Measurements from ENCODE around the gene RAD51B.

Gene RAD51B

GRCh38 chr14:68392393-68393141, 573.0 kb downstream of the RAD51B start:
- DNase-seq (ENCODE audit: low read depth) = no peak

- DNase-seq (ENCODE audit: low read depth) = no peak
These were observed 573.7 kb downstream of the RAD51B start for GRCh38 chr14:68393259-68393658.

DNA sequence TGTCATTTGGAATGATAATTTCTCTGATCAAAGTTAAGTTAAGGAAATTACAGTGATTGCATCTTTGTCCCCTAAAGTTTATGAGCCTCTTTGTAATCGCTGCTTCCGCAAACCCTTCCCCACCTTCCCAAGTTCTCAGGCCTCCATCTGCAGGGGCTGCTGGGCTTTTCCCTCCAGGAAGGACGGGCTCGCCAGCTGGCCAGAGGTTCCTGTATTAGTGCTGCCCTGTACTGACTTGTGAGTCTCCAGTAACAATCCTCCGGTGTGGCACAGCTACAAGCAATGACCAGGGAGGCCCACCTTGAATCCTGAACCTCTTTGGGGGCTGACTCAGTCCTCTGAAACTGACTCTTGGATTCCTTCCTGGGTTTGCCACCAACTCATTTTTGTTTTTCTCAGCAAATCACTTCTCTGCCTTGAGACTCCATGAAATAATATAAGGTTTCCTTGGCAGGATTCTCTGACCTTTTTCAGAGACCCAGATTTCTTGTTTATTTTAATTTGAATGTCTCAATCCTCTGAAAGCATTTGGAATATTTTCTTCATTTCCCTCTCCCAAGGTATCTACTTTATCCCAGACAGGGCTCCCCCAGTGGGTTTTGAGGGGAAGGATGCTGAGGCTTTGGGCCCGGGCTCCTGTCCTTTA, 574.7 kb downstream of the RAD51B start:
- no peak for DNase-seq (ENCODE audit: low read depth)

GRCh38 chr14:68394764-68395143, 575.2 kb downstream of the RAD51B start:
- DNase-seq (ENCODE audit: low read depth) = no peak

DNA sequence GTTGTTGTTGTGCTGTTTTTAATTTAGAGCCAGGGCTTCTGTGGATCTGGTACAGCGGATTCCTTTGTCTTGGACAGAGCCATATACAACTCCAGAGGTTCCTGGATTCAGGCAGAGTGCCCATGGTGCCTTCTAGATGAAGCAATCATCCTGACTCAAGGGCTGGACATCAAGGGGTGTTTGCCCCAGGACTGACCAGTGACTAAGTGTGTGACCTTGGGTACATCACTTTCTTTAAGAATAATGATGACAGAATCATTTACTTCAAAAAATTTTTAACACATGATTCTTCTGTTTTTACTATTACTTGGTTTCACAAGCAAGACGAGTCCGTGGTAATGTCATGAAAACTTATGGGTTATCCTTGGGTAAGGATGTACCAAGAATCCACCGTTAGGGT, 576.0 kb downstream of the RAD51B start:
- no peak for DNase-seq (ENCODE audit: low read depth)

GRCh38 chr14:68396461-68396860, 576.9 kb downstream of the RAD51B start:
- no peak for DNase-seq (ENCODE audit: low read depth)

DNA sequence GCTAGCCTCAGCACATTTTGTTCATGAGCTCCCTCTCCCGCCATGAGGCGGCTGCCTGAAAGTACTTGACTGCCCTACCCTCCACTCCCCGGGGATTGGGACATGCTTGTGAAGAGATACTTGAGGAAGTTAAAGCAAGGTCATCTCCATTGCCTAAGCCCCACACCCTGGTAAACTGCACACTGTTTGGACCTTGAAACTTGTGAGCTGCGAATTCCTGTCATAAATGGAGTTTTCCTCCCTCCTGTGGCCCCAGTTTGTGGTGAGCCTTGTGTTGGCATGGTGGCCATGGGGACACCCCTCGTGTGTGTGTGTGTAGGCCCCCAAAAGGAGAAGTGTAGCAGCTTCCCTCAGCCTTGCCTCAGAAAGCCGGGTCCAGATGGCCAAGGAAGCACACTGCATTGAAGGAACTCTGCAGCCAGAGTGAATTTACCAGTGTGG, 577.8 kb downstream of the RAD51B start:
- DNase-seq (ENCODE audit: low read depth) = no peak

GRCh38 chr14:68397822-68398221, 578.2 kb downstream of the RAD51B start:
- DNase-seq (ENCODE audit: low read depth) = no peak

GRCh38 chr14:68398370-68398769, 578.8 kb downstream of the RAD51B start:
- DNase-seq (ENCODE audit: low read depth) = no peak

GRCh38 chr14:68399971-68400370, 580.4 kb downstream of the RAD51B start:
- DNase-seq (ENCODE audit: low read depth) = no peak

DNA sequence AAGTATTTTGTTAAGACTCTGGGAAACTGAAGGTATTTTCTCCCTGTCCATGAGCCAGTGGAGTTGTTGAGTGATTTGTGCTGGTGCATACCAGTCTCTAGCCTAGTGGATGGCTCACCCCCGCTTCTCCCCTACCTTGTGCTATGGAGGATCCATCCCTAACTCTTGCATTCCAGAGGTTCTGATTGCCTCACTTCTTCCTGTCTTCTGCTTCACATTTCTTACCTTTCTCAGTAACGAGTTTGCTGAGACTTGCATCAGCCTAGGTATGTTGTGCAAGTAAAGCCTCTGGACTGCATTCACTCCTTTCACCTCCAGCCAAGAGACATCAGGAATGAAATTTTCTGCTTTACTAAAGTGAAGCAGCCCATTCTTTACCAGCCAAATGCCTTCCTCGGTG, 581.7 kb downstream of the RAD51B start:
- DNase-seq (ENCODE audit: low read depth) = no peak

DNA sequence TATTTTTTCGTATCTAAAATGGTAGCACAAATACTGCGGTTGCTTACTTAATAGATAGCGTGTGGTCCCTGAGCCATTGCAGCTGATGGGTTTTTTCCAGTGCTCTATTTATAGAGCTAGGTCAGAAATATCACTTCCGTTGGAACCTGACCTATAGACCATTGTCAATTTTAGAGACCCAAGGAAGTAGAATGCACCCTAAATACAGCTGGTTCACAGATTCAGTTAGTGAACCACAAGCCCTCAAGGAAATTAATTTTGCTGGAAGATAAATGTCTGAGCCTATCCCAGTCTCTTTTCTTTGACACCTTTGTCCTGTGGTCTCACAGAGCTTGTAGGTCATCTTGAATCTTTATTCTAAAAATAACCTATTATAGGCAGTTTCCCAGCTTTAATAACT, 582.3 kb downstream of the RAD51B start:
- DNase-seq (ENCODE audit: low read depth) = no peak

DNA sequence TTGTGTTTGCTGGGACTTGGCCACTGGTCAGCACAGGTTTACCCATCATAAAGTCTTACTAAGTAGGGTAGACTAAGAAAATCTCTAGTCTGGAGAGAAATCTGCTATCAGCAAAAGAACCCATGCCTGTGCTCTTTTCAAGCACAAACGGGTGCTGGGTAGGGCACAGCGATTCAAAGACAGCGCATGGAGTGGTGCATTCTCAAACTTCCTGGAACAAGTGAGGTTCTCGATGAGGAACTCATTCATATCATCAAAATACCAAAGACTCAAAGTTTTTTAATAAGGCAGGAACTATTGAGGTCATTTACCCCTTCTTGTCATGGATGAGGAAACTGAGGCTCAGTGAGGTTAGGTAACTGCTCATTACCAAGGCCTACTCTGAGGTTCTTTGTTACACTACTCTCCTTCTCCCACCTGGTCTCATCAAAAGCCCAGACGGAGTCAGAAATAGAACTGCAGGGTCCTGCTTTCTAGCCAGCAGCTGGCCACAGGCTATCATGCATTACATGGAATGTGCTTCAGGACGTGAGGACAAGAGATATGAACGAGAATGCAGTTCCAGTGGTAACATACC, 583.0 kb downstream of the RAD51B start:
- no peak for DNase-seq (ENCODE audit: low read depth)

DNA sequence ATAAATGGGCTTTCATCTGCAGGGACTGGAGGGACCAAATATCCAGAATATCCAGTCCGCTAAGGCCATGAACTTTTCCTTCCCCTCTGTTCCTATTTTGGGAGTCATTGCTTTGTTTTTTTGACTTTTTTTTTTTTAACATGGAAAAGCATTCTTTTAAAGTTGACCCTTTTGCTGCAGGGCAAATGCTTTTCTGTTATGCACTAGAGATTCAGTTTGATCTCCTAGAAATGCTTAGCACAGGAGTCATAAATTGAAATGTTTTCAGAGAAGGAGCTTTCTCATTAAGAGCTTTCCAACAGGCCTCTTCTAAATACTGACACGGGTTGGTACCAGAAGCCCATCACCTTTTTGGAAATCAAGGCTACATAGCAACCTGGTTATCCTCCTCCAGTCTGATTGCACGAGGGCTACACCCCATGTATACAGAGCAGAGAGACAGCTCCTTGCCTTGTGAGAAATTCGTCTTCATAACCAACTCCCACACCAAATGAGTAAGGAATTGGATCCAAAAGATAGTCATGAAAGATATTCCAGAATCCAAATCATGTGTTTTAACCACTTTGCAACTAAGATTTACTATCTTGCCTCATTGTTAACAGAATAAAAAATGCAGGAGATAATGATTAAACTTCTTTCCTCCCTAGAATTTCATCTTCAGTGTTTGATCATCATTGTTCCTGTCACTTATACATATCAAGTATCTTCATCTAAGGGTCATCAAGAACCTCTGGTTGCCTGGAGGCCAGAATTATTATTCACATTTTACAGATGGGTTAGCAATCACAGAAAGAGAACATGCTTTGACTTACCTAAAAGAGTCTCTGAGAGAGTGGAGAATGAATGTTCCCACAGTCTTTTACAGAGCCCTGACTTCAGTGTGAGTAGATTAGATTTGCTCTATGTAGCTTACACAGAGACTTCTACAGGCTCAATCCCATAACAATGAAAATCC, 583.9 kb downstream of the RAD51B start:
- DNase-seq (ENCODE audit: low read depth) = no peak

DNA sequence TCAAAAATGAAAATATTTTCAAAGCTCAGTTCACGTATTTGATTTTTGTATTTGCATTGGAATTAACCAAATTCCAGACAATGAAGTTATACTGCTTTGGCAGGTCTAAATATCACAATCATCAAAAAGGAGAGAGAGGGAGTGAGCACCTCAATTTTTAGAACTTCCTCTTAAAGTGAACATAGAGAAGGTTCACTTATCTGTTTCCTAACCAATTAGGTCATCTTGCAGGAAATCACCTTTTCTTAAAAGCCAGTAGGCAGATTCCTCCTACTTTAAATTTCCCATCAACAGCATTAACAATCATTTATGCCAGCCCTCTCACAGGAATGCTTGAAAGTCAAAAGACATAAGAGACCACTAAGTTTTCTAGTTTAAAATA, 584.6 kb downstream of the RAD51B start:
- DNase-seq (ENCODE audit: low read depth) = no peak

DNA sequence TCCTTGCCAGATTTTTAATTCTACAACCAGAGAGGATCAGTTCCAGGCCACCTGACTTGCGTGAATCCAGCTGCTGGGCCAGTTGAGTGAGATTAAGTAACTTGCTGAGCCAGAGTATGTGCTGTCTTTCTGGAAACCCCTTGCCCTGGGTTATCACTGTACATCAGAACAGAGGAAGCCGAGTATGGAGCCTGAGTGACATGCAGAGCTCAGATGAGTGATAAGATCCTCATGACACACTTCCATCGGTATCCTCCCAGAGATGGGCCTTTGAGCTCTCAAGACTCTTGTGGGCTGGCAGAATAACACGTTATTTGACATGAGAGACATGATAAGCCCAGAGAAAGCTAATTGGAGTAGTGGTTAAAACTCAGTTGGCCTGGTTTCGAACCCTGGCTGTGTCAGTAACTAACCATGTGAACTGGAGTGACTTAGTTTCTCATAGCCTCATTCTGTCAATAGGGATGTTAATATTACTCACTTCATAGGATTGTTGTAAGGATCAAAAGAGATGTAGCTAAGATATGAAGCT, 585.1 kb downstream of the RAD51B start:
- no peak for DNase-seq (ENCODE audit: low read depth)

DNA sequence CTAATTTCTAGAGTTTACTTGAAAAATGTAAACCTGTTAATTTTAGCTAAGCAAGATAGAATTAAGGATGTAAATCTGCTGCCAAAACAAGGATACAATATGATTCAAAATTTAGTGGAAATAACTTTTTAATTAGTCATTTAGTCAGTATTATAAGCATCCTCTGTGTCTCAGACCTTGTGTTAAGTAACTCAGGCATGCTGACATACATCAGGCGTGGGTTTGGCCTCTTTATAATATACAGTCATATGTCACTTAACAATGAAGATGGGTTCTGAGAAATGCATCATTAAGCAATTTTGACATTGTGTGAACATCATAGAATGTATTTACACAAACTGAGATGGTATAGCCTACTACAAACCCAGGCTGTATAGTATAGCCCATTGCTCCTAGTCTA, 586.4 kb downstream of the RAD51B start:
- no peak for DNase-seq (ENCODE audit: low read depth)

DNA sequence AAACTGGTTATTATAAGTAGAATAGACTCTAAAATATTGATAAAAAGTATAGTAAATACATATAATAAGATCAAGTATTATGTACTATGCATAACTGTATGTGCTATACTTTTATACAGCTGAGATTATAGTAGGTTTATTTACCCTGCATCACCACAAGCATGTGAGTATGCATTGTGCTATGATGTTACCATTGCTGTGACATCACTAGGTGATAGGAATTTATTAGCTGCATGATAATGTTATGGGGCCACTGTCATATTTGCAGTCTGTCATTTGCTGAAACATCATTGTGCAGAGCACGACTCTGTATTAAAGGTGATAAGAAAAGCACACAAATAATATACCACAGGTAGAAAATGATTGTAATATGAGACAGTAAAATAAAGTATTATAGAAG, 587.7 kb downstream of the RAD51B start:
- no peak for DNase-seq (ENCODE audit: low read depth)

DNA sequence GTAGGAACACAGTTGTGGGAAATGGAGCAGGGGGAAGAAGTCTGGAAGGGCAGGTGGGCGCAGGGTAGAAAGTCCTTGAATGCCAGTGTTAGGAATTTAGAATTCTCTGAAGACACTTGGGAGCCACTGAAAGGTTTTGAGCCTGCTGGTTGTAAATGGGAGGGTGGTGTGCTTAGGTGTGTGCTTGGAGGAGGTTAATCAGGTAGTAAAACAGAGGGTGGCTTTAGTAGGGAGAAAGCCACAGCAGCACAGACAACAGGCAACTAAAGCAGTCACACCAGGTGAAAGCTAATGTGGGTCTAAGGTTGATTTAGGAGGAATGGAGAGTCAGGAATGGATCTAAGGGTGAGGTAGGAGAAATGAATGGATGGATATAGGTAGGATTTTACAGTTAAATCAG, 588.2 kb downstream of the RAD51B start:
- DNase-seq (ENCODE audit: low read depth) = no peak

DNA sequence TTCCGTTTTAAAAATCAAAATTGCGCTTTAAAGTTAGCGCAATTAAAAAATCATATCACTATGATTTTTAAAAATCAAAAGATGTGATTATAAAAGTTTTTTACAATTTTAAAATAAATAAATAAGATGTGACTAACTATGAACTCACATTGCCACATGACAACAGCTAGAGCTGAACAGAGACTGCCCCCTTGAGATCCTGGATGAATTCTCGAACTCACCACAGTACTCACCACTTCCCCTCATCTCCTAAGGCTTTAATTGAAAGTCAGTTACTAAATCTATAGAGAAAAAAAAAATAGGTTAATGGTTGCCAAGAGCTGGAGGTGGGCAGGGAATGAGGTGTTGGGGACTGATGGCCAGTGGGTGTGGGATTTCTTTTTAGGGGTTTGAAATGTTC, 589.1 kb downstream of the RAD51B start:
- DNase-seq (ENCODE audit: low read depth) = no peak

GRCh38 chr14:68409387-68409786, 589.8 kb downstream of the RAD51B start:
- DNase-seq (ENCODE audit: low read depth) = no peak
